Sigmoid colon (tissue), 7 donors: Measurements from ENCODE around the gene SPACA9. TPM values are rescaled to one million over a fixed set of nuclear protein-coding genes. Genes with fewer than 3 reads are reported as not detected.

Source experiments
- DNase-seq: peaks from one replicate; pipeline ENCODE4 v3.0.0-alpha.2; 2019
- H3K27ac ChIP-seq, 4 donors: fragments of 200-600 bp; sonication (generic); one replicate each; pipeline ENCODE4 v1.5.1; 2016 to 2019; ENCODE audit warnings: mild to moderate bottlenecking in 1 of 4
- H3K27me3 ChIP-seq, 3 donors: fragments of 200-600 bp; sonication (generic); one replicate each; pipeline ENCODE4 v1.5.1; 2019; ENCODE audit warnings: mild to moderate bottlenecking in 1 of 3
- H3K36me3 ChIP-seq, 4 donors: fragments of 200-600 bp; sonication (generic); one replicate each; pipeline ENCODE4 v1.5.1; 2016 to 2019
- H3K4me1 ChIP-seq, 4 donors: fragments of 200-600 bp; sonication (generic); one replicate each; pipeline ENCODE4 v1.5.1; 2017 to 2019
- H3K4me3 ChIP-seq, 4 donors: fragments of 200-600 bp; sonication (generic); one replicate each; pipeline ENCODE4 v1.5.1; 2017 to 2019; ENCODE audit warnings: mild to moderate bottlenecking in 2 of 4, moderate library complexity in 1 of 4
- H3K9me3 ChIP-seq, 4 donors: fragments of 200-600 bp in 3 of 4; sonication (generic) in 3 of 4; one replicate each; pipeline versions ENCODE4 v1.5.1 to v1.6.1; 2013 to 2019
- CTCF ChIP-seq, 4 experiments: fragments of 450-650 bp in 3 of 4; fragments of 200-600 bp in 1 of 4; IDR thresholded peaks; one replicate each; pipeline ENCODE4 v1.5.1; 2016 to 2019; ENCODE audit warnings: antibody characterized with exemption in 4 of 4, mild to moderate bottlenecking in 3 of 4, moderate library complexity in 2 of 4
- EP300 ChIP-seq, 4 donors: sonication (generic); formaldehyde crosslinking; IDR thresholded peaks; one replicate each; pipeline ENCODE4 v1.6.1; 2017; ENCODE audit warnings: antibody characterized with exemption in 4 of 4
- POLR2A ChIP-seq, 2 donors: fragments of 450-650 bp; IDR thresholded peaks; one replicate each; pipeline ENCODE4 v1.6.1; 2016; ENCODE audit warnings: antibody characterized with exemption in 2 of 2, mild to moderate bottlenecking in 2 of 2, moderate library complexity in 2 of 2
- POLR2AphosphoS5 ChIP-seq, 4 donors: sonication (generic); formaldehyde crosslinking; IDR thresholded peaks; one replicate each; pipeline ENCODE4 v1.6.1; 2017; ENCODE audit warnings: antibody characterized with exemption in 4 of 4
- WGBS, 2 donors: extraction: QIAGEN DNeasy Blood & Tissue Kit; methylation state at CpG; one replicate each; pipeline ENCODE4 v1.1.7; 2013; 5-methylcytosine and 5-hydroxymethylcytosine counted together
- intact Hi-C: fragments of 100-400 bp; cut with DNase I; formaldehyde crosslinking; loops from one replicate; pipeline ENCODE4 v1.15.1; 2023
- polyA plus RNA-seq, 3 donors: library from polyadenylated mRNA; stranded (reverse); fragments of 200-250 nt; gene quantifications; one replicate each; pipeline ENCODE4 v1.2.3, GENCODE V29; 2013
- total RNA-seq, 4 donors: library from RNA; depleted of rRNA; stranded (reverse); fragments of >200 nt; gene quantifications; one replicate each; pipeline ENCODE4 v1.1.0, GENCODE V29; 2016
- donor health status: healthy with polysubstance abuse.
- donor health status: Bipolar disorder and iron deficiency.
- donor health status: healthy.

Gene SPACA9
- total and polyA plus RNA-seq, 7 donors = 0.69 to 14.0 (median 4.3) TPM

DNA sequence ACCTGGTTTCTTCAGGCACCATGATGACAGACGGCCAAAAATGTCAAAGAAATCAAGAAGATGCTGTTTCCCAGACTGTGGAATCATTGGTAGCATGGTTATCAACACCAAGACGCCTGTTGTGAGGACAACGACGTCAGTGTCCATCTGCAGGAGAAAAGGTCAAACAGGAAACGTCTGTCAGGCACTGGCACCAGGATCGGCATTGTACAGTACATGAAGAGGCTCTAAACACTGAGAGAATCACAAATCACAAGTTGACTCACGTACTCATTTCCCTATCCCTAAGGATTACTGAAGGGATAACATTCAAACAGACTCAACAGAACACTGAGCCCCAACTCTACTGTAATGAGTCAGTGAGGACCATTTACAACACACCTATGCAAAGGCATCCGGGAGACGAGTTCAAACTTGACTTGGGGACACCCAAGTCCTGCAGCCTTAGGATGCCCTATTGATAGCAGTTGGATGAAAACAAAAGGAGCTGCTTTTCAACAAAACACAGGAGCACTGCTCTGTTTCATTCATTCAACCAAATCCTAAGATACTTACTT is 44.7 kb downstream of the SPACA9 start:
- intact Hi-C loops = no loop called here

DNA sequence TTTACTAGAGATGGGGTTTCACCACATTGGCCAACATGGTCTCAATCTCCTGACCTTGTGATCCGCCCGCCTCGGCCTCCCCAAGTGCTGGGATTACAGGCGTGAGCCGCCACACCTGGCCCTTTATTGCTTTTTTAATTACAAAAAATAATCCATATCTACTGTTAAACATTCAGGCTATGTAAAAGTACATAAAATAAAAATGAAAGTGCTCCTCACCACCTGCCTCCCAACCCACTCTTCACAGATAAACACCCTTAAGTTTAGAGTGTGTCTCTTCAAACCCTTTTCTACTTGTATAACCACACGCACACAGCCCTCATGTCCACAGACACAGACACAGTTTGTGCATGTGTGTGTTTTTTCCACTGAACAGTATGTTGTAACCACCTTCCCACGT is 49.0 kb downstream of the SPACA9 start:
- H3K4me1 ChIP-seq = peaks cover 0 to 9% (median 6%) of the 10 kb centered on the region in 4 donors
- no peak overlapping the region for H3K4me3 ChIP-seq
- intact Hi-C loops = no loop called here
- TF ChIP-seq EP300 (IDR thresholded peaks at IDR 0.05) = no peak
- no peak for TF ChIP-seq POLR2AphosphoS5 (IDR thresholded peaks at IDR 0.05)
- TF ChIP-seq POLR2A (IDR thresholded peaks at IDR 0.05) = no peak
- no peak for TF ChIP-seq CTCF (IDR thresholded peaks at IDR 0.05)
- H3K27me3 ChIP-seq = no peaks in the 10 kb centered on the region
- H3K9me3 ChIP-seq = no peaks in the 10 kb centered on the region
- DNase-seq = no peak
- WGBS, 2 donors = 12 to 75% methylated on average over 7 of the region's 7 CpGs
- H3K27ac ChIP-seq = no peak overlapping the region
- peaks cover 4 to 71% (median 44%) of the 10 kb centered on the region in 4 donors for H3K36me3 ChIP-seq

More for the DNA sequence above, 44.7 kb downstream of the SPACA9 start:
- H3K9me3 ChIP-seq = no peaks in the 10 kb centered on the region
- H3K27me3 ChIP-seq = no peaks in the 10 kb centered on the region
- no peak for DNase-seq
- 86 to 88% methylated on average over 9 of the region's 9 CpGs for WGBS, 2 donors
- no peak overlapping the region for H3K4me3 ChIP-seq
- H3K4me1 ChIP-seq = no peaks in the 10 kb centered on the region
- H3K36me3 ChIP-seq = peaks cover 12 to 100% (median 69%) of the 10 kb centered on the region in 4 donors
- no peak overlapping the region for H3K27ac ChIP-seq
- TF ChIP-seq POLR2A (IDR thresholded peaks at IDR 0.05) = no peak
- no peak for TF ChIP-seq EP300 (IDR thresholded peaks at IDR 0.05)
- TF ChIP-seq CTCF (IDR thresholded peaks at IDR 0.05) = no peak
- TF ChIP-seq POLR2AphosphoS5 (IDR thresholded peaks at IDR 0.05) = no peak

GRCh38 chr9:132931178-132931735 is 52.6 kb downstream of the SPACA9 start:
- 82 to 88% methylated on average over 9 of the region's 9 CpGs for WGBS, 2 donors

DNA sequence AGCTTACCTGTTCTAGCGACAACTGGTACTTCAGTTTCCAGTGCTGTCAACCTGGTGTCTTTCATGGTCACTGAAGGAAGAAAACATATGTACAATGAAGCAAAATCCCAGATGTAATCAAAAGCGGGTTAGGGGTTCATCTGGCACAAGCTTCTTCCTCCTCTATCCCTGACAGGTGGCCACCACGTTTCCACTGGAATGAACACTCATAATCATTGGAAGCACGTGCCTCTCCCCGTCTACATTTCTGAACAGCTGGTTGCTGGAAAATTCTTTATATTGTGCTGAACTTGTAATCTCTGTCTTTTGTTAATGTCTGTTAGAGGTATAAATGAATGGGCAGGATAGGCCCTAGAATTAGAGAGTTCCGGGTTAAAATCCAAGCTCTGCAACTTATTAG is 56.3 kb downstream of the SPACA9 start:
- Histone ChIP-seq H3K4me1 (peaks cover 0 to 9% (median 6%) of the 10 kb centered on the region in 4 donors), H3K27ac (no peak overlapping the region), H3K9me3 (no peaks in the 10 kb centered on the region), H3K27me3 (no peaks in the 10 kb centered on the region), H3K36me3 (peaks cover 0 to 11% (median 0%) of the 10 kb centered on the region in 4 donors), H3K4me3 (no peak overlapping the region)
- intact Hi-C loops = no loop called here
- TF ChIP-seq POLR2A (IDR thresholded peaks at IDR 0.05) (no peak), EP300 (IDR thresholded peaks at IDR 0.05) (no peak), CTCF (IDR thresholded peaks at IDR 0.05) (no peak), POLR2AphosphoS5 (IDR thresholded peaks at IDR 0.05) (no peak)
- no peak for DNase-seq
- WGBS, 2 donors = 77 to 87% methylated on average over 6 of the region's 6 CpGs

More at GRCh38 chr9:132931178-132931735, 52.6 kb downstream of the SPACA9 start:
- H3K4me3 ChIP-seq = no peak overlapping the region
- H3K27me3 ChIP-seq = no peaks in the 10 kb centered on the region
- H3K27ac ChIP-seq = no peak overlapping the region
- peaks cover 0 to 46% (median 22%) of the 10 kb centered on the region in 4 donors for H3K36me3 ChIP-seq
- no peak for DNase-seq
- intact Hi-C loops = no loop called here
- H3K4me1 ChIP-seq = peaks cover 0 to 9% (median 6%) of the 10 kb centered on the region in 4 donors
- H3K9me3 ChIP-seq = no peaks in the 10 kb centered on the region
- TF ChIP-seq POLR2A (IDR thresholded peaks at IDR 0.05) = no peak
- no peak for TF ChIP-seq EP300 (IDR thresholded peaks at IDR 0.05)
- TF ChIP-seq CTCF (IDR thresholded peaks at IDR 0.05) = no peak
- TF ChIP-seq POLR2AphosphoS5 (IDR thresholded peaks at IDR 0.05) = no peak
